ENCODE measurements around the gene GATA6. TPM values are rescaled to one million over a fixed set of nuclear protein-coding genes. Genes with fewer than 3 reads are reported as not detected.
"Not testable (repeated sequence)": the region's sequence is repeated elsewhere in the genome, so short reads cannot be mapped to it uniquely, and the experiment has no call there.

GATA6 gene
- total RNA-seq, 2 donors from 2014 or later: 52.7 to 61.3 TPM

- H3K4me3 ChIP-seq: no peak overlapping the region
- H3K4me1 ChIP-seq: no peaks in the 10 kb centered on the region
- H3K36me3 ChIP-seq: no peaks in the 10 kb centered on the region
- intact Hi-C loops (cut with DNase I): no loop called here
- H3K27ac ChIP-seq: no peak overlapping the region
- H3K9me3 ChIP-seq: no peaks in the 10 kb centered on the region
- no peak overlapping the region for H3K9ac ChIP-seq (ENCODE audit: low read depth in 2 of 2, low read length in 2 of 2)
- TF ChIP-seq, protein P1, sequence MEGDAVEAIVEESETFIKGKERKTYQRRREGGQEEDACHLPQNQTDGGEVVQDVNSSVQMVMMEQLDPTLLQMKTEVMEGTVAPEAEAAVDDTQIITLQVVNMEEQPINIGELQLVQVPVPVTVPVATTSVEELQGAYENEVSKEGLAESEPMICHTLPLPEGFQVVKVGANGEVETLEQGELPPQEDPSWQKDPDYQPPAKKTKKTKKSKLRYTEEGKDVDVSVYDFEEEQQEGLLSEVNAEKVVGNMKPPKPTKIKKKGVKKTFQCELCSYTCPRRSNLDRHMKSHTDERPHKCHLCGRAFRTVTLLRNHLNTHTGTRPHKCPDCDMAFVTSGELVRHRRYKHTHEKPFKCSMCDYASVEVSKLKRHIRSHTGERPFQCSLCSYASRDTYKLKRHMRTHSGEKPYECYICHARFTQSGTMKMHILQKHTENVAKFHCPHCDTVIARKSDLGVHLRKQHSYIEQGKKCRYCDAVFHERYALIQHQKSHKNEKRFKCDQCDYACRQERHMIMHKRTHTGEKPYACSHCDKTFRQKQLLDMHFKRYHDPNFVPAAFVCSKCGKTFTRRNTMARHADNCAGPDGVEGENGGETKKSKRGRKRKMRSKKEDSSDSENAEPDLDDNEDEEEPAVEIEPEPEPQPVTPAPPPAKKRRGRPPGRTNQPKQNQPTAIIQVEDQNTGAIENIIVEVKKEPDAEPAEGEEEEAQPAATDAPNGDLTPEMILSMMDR (IDR thresholded peaks at IDR 0.05): no peak
- no peak for DNase-seq
- H3K27me3 ChIP-seq: no peaks in the 10 kb centered on the region
Observed at GRCh38 chr18:22219568-22220355, 50.4 kb downstream of the GATA6 start.

DNA sequence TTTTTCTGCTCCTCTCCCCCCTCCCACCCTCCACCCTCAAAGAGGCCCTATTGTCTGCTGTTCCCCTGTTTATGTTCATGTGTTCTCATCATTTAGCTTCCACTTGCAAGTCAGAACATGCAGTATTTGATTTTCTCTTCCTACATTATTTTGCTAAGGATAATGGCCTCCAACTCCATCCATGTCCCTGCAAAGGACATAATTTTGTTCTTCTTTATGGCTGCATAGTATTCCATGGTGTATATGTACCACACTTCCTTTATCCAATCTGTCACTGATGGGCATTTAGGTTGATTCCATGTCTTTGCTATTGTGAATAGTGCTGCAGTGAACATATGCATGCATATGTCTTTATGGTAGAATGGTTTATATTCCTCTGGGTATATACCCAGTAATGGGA, 51.2 kb downstream of the GATA6 start:
- DNase-seq; intact Hi-C loops (cut with DNase I): not testable (repeated sequence)

DNA sequence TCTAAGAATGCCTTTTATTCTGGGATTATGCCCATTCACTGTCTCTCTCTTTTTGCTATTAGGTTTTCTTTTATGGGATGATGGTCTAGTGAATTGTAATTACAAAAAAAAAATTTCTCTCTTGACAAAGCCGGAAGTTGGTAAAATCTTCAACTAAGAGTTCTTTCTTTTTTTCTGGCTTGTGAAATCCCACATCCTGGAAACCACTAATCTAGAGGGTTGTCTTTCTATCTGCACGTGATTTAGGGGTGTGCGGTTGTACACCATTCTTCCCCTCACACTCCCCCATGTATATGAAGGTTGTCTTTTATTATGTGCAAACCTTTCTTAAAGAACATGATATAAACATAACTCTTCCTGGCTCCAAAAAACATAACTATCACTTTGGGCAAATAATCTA, 52.0 kb downstream of the GATA6 start:
- H3K9ac ChIP-seq (ENCODE audit: low read depth in 2 of 2, low read length in 2 of 2): no peak overlapping the region
- intact Hi-C loops (cut with DNase I): no loop called here
- H3K9me3 ChIP-seq: no peaks in the 10 kb centered on the region
- no peak overlapping the region for H3K27ac ChIP-seq
- no peaks in the 10 kb centered on the region for H3K27me3 ChIP-seq
- DNase-seq: no peak
- TF ChIP-seq, protein P1 (IDR thresholded peaks at IDR 0.05): no peak
- H3K4me3 ChIP-seq: no peak overlapping the region
- H3K4me1 ChIP-seq: no peaks in the 10 kb centered on the region
- no peaks in the 10 kb centered on the region for H3K36me3 ChIP-seq

More for the DNA sequence above, 51.2 kb downstream of the GATA6 start:
- H3K4me3 ChIP-seq; H3K9ac ChIP-seq (ENCODE audit: low read depth in 2 of 2, low read length in 2 of 2); H3K36me3 ChIP-seq; H3K27me3 ChIP-seq; H3K9me3 ChIP-seq; H3K27ac ChIP-seq; H3K4me1 ChIP-seq: not testable (repeated sequence)

DNA sequence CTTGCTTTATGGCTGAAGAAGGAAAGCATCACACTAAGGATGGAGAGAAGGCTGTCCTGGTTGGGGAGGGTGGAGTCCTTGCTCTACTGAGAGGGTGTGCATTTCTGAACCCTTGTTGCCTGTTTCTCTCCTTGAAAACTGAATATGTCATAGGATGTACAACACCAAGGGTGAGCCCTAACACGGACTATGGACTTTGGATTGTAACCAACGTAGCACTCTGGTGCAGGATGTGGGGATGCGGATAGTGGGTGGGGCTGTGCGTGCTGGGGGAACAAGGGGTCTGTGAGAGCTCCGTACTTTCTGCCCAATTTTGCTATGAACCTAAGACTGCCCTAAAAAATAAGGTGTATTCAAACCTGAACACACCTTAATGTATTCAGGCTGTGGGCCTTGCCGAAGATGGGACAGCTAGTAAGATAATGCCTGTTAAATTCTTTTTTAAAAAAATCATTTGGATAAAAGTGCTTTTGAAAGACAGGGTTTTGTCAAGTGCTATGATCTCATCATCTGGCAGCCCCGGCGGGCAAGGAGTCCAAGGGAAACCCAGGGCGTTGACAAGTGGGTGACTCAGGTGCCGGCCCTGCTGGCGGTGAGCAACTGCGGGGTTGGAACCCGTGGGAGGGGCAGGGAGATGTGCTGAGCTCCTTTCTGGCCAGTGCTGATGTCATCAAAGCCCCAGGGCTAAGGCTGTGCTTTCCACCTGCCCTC, 54.0 kb downstream of the GATA6 start:
- Histone ChIP-seq H3K27ac (peak overlapping the region; percentile 72), H3K4me3 (no peak overlapping the region), H3K9ac (ENCODE audit: low read depth in 2 of 2, low read length in 2 of 2) (no peak overlapping the region), H3K27me3 (no peaks in the 10 kb centered on the region), H3K4me1 (no peaks in the 10 kb centered on the region), H3K9me3 (no peaks in the 10 kb centered on the region), H3K36me3 (no peaks in the 10 kb centered on the region)
- TF ChIP-seq, protein P1 (IDR thresholded peaks at IDR 0.05): no peak
- intact Hi-C loops (cut with DNase I): no loop called here
- peak; percentile 86 for DNase-seq

GRCh38 chr18:22223965-22224322, 54.6 kb downstream of the GATA6 start:
- Histone ChIP-seq H3K27ac (peak overlapping the region; percentile 72), H3K27me3 (no peaks in the 10 kb centered on the region), H3K9ac (ENCODE audit: low read depth in 2 of 2, low read length in 2 of 2) (peak overlapping the region in 1 of 2 donors; percentile 21), H3K36me3 (no peaks in the 10 kb centered on the region), H3K9me3 (no peaks in the 10 kb centered on the region), H3K4me1 (no peaks in the 10 kb centered on the region), H3K4me3 (no peak overlapping the region)
- TF ChIP-seq, protein P1 (IDR thresholded peaks at IDR 0.05): no peak
- DNase-seq: peak; percentile 46
- intact Hi-C loops (cut with DNase I): no loop called here

- no peaks in the 10 kb centered on the region for H3K36me3 ChIP-seq
- peak overlapping the region in 1 of 2 donors; percentile 21 for H3K9ac ChIP-seq (ENCODE audit: low read depth in 2 of 2, low read length in 2 of 2)
Observed at GRCh38 chr18:22224339-22224738, 55.0 kb downstream of the GATA6 start.

More at GRCh38 chr18:22224339-22224738, 55.0 kb downstream of the GATA6 start:
- intact Hi-C loops (cut with DNase I): no loop called here
- Histone ChIP-seq H3K27me3 (no peaks in the 10 kb centered on the region), H3K4me3 (no peak overlapping the region), H3K4me1 (no peaks in the 10 kb centered on the region), H3K9me3 (no peaks in the 10 kb centered on the region), H3K27ac (peak overlapping the region; percentile 72)
- no peak for DNase-seq
- TF ChIP-seq, protein P1 (IDR thresholded peaks at IDR 0.05): no peak

Data from colonic mucosa (tissue), 4 donors.